ENCODE measurements around the gene ALDH7A1.
"Not testable (repeated sequence)": the region's sequence is repeated elsewhere in the genome, so short reads cannot be mapped to it uniquely, and the experiment has no call there.

Gene ALDH7A1

GRCh38 chr5:126531543-126532120 lies 63.4 kb downstream of the ALDH7A1 start:
- DNase-seq, result no peak

- no peak for DNase-seq
Measured at GRCh38 chr5:126527892-126528291, 67.1 kb downstream of the ALDH7A1 start.

GRCh38 chr5:126527158-126527557 lies 67.9 kb downstream of the ALDH7A1 start:
- no peak for DNase-seq

- no peak for DNase-seq
Measured at GRCh38 chr5:126526493-126526892, 68.5 kb downstream of the ALDH7A1 start.

GRCh38 chr5:126525630-126526245 lies 69.3 kb downstream of the ALDH7A1 start:
- DNase-seq, result no peak

- DNase-seq, result no peak
Measured at GRCh38 chr5:126523818-126524510, 71.1 kb downstream of the ALDH7A1 start.

GRCh38 chr5:126521130-126521529 lies 73.9 kb downstream of the ALDH7A1 start:
- DNase-seq, result no peak

GRCh38 chr5:126520593-126520953 lies 74.4 kb downstream of the ALDH7A1 start:
- DNase-seq, result no peak

GRCh38 chr5:126519637-126520592 lies 75.1 kb downstream of the ALDH7A1 start:
- DNase-seq, result no peak

GRCh38 chr5:126519223-126519622 lies 75.8 kb downstream of the ALDH7A1 start:
- DNase-seq, result not testable (repeated sequence)

GRCh38 chr5:126516852-126517251 lies 78.2 kb downstream of the ALDH7A1 start:
- DNase-seq, result no peak

GRCh38 chr5:126516133-126516532 lies 78.9 kb downstream of the ALDH7A1 start:
- no peak for DNase-seq

- DNase-seq, result no peak
Measured at GRCh38 chr5:126515337-126515736, 79.7 kb downstream of the ALDH7A1 start.

- no peak for DNase-seq
Measured at GRCh38 chr5:126514558-126515141, 80.4 kb downstream of the ALDH7A1 start.

- no peak for DNase-seq
Measured at GRCh38 chr5:126514131-126514557, 80.9 kb downstream of the ALDH7A1 start.

GRCh38 chr5:126513703-126514102 lies 81.3 kb downstream of the ALDH7A1 start:
- DNase-seq, result no peak

GRCh38 chr5:126513302-126513701 lies 81.7 kb downstream of the ALDH7A1 start:
- no peak for DNase-seq

- DNase-seq, result no peak
Measured at GRCh38 chr5:126512451-126512850, 82.6 kb downstream of the ALDH7A1 start.

GRCh38 chr5:126511961-126512360 lies 83.1 kb downstream of the ALDH7A1 start:
- no peak for DNase-seq

- DNase-seq, result no peak
Measured at GRCh38 chr5:126509339-126509738, 85.7 kb downstream of the ALDH7A1 start.

GRCh38 chr5:126508962-126509279 lies 86.1 kb downstream of the ALDH7A1 start:
- no peak for DNase-seq

- no peak for DNase-seq
Measured at GRCh38 chr5:126508251-126508961, 86.6 kb downstream of the ALDH7A1 start.
